DMS153 (cell line): ENCODE measurements around the gene ADAD2.

Source experiments
- DNase-seq: peaks from one replicate; lab custom pipeline; 2025; lab: John Stamatoyannopoulos, UW

Gene ADAD2

GRCh38 chr16:84246679-84247077 lies 55.7 kb downstream of the ADAD2 start:
- no peak for DNase-seq
